CD4-positive, alpha-beta T cell (primary cell): Measurements from ENCODE around the gene NUBPL. TPM values are rescaled to one million over a fixed set of nuclear protein-coding genes. Genes with fewer than 3 reads are reported as not detected.

ENCODE experiments used
- ATAC-seq: fragments of 200-7000 bp; cut with Tn5 transposase; one replicate; pipeline ENCODE4 v1.10.0; 2022; ENCODE audit warnings: mild to moderate bottlenecking; ENCODE audit not compliant: poor library complexity
- CTCF ChIA-PET: fragments of 350-600 bp; sonication (Branson Sonifier 250); formaldehyde crosslinking; loops from one replicate; lab custom pipeline; 2021; ENCODE audit warnings: antibody characterized with exemption, inconsistent platforms; lab: Charles Lee
- POLR2A ChIA-PET: fragments of 350-600 bp; sonication (Branson Sonifier 250); formaldehyde crosslinking; loops from one replicate; lab custom pipeline; 2021; ENCODE audit warnings: antibody characterized with exemption, inconsistent platforms; lab: Charles Lee
- DNase-seq, 14 experiments: peaks; one replicate each; pipeline ENCODE4 v3.0.0-alpha.2; 2013 to 2020; ENCODE audit warnings: mixed read lengths in 2 of 14
- H3K27ac ChIP-seq, 2 donors: one replicate each; pipeline versions ENCODE4 v1.5.1 to v1.7.0; 2013; ENCODE audit warnings: low read length in 2 of 2, low read depth in 1 of 2, mild to moderate bottlenecking in 1 of 2
- H3K27me3 ChIP-seq, 2 experiments: 1 replicate in 1 of 2; 2 replicates in 1 of 2; pipeline versions ENCODE4 v1.6.1 to v1.7.0; 2013; ENCODE audit warnings: low read length in 2 of 2, control low read depth in 1 of 2, mild to moderate bottlenecking in 1 of 2, moderate library complexity in 1 of 2; ENCODE audit not compliant: insufficient read depth in 2 of 2, control insufficient read depth in 1 of 2
- H3K36me3 ChIP-seq: one replicate; pipeline ENCODE4 v1.6.1; 2013; ENCODE audit warnings: low read length, control low read depth; ENCODE audit not compliant: insufficient read depth
- H3K4me1 ChIP-seq: one replicate; pipeline ENCODE4 v1.6.1; 2013; ENCODE audit warnings: low read length, control low read depth; ENCODE audit not compliant: insufficient read depth
- H3K4me3 ChIP-seq: one replicate; pipeline ENCODE4 v1.5.1; 2013; ENCODE audit warnings: mild to moderate bottlenecking, low read length, moderate library complexity
- H3K9me3 ChIP-seq, 2 experiments: 1 replicate in 1 of 2; 2 replicates in 1 of 2; pipeline versions ENCODE4 v1.6.1 to v1.7.0; 2013; ENCODE audit warnings: low read length in 2 of 2, mild to moderate bottlenecking in 2 of 2, control low read depth in 1 of 2, moderate library complexity in 1 of 2; ENCODE audit not compliant: control insufficient read depth in 1 of 2, insufficient read depth in 1 of 2
- H3K27ac Mint-ChIP-seq: one replicate; pipeline ENCODE4 v1.8.0; 2020; ENCODE audit warnings: mixed read lengths
- H3K27me3 Mint-ChIP-seq: one replicate; pipeline ENCODE4 v1.8.0; 2021; ENCODE audit warnings: mixed read lengths
- H3K36me3 Mint-ChIP-seq: one replicate; pipeline ENCODE4 v1.8.0; 2021; ENCODE audit warnings: low read depth, mixed read lengths
- H3K4me1 Mint-ChIP-seq: one replicate; pipeline ENCODE4 v1.8.0; 2021; ENCODE audit warnings: low read depth, mixed read lengths
- H3K4me3 Mint-ChIP-seq: one replicate; pipeline ENCODE4 v1.8.0; 2020; ENCODE audit warnings: mild to moderate bottlenecking, mixed read lengths
- H3K9me3 Mint-ChIP-seq: one replicate; pipeline ENCODE4 v1.8.0; 2020; ENCODE audit warnings: mixed read lengths
- CTCF ChIP-seq: fragments of 200-600 bp; IDR thresholded peaks from one replicate; pipeline ENCODE4 v1.8.0; 2022; ENCODE audit warnings: antibody characterized with exemption, mild to moderate bottlenecking
- intact Hi-C, 2 experiments: fragments of 100-400 bp; cut with DNase I in 1 of 2; cut with micrococcal nuclease in 1 of 2; formaldehyde crosslinking; loops; one replicate each; pipeline versions ENCODE4 v1.15.1 to v1.9.0; 2023 to 2025; cut with DNase I, micrococcal nuclease
- total RNA-seq, 174 experiments: library from RNA in 2 of 174; stranded (reverse) in 2 of 174; gene quantifications; one replicate each; pipeline ENCODE4 v1.2.3 and lab custom pipeline; 2021 to 2026

Gene NUBPL
- total RNA-seq, 2 experiments from 2014 or later = 7.2 to 8.2 TPM

DNA sequence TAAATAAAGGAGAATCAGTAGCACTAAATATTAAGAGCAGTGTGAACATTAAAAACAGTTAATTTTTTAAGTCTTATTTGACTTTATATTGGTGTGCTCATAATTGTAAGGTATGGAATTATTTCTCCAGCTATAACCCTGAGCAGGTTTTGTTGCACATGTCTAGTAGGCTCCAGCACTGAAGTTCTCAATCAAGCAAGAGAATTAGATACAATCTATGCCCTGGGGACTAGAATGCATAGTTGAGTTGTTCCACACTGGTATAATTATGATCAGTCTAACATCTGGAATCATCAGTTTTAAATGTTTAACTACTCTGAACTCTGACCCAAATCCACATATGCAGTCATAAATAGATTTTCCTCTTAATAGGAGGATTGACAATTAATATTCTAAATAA, 258.1 kb downstream of the NUBPL start:
- H3K9me3 Mint-ChIP-seq = peaks cover 6% of the 10 kb centered on the region
- no peak overlapping the region for H3K27ac ChIP-seq
- no peaks in the 10 kb centered on the region for H3K27me3 ChIP-seq
- ChIA-PET CTCF (interaction anchor here (0.7 kb wide), 1 partner anchor 26 kb away, joined by 3 read pairs; no protein-coding TSS in a partner anchor), POLR2A (no interaction called here)
- ATAC-seq (no peak), DNase-seq (no peak)
- H3K27ac Mint-ChIP-seq = no peak overlapping the region
- H3K9me3 ChIP-seq = peaks cover 0 to 4% of the 10 kb centered on the region in 2 experiments
- intact Hi-C loops = no loop called here
- H3K36me3 Mint-ChIP-seq = peaks cover 40% of the 10 kb centered on the region
- no peak for TF ChIP-seq CTCF
- H3K4me1 ChIP-seq = no peaks in the 10 kb centered on the region
- H3K4me1 Mint-ChIP-seq = no peaks in the 10 kb centered on the region
- no peaks in the 10 kb centered on the region for H3K36me3 ChIP-seq
- H3K27me3 Mint-ChIP-seq = no peaks in the 10 kb centered on the region
- H3K4me3 Mint-ChIP-seq = no peak overlapping the region
- H3K4me3 ChIP-seq = no peak overlapping the region

DNA sequence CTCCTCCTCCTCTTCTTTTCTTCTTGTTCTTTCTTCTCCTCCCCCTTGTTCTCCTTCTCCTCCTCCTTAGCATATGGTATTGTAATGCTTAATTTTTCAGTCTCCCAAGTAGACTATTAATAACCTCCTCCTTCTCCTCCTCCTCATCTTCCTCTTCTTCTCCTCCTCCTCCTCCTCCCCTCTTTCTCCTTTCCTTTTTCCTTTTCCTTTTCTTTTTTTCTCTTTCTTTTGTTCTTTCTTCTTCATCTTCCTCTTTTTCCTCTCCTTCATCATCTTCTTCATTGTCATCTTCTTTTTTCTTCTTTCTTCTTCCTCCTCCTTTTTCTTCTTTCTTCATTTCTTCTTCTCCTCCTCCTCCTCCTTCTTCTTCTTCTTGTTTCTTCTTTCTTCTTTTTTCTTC, 264.3 kb downstream of the NUBPL start:
- DNase-seq (no peak), ATAC-seq (no peak)
- H3K27ac Mint-ChIP-seq = no peak overlapping the region
- H3K4me3 Mint-ChIP-seq = no peak overlapping the region
- Histone ChIP-seq H3K4me1 (no peaks in the 10 kb centered on the region), H3K27me3 (no peaks in the 10 kb centered on the region), H3K36me3 (no peaks in the 10 kb centered on the region), H3K27ac (no peak overlapping the region), H3K9me3 (no peaks in the 10 kb centered on the region), H3K4me3 (no peak overlapping the region)
- intact Hi-C loops = no loop called here
- no peaks in the 10 kb centered on the region for H3K27me3 Mint-ChIP-seq
- TF ChIP-seq CTCF = no peak
- POLR2A ChIA-PET = no interaction called here
- no peaks in the 10 kb centered on the region for H3K4me1 Mint-ChIP-seq
- CTCF ChIA-PET = no interaction called here
- no peaks in the 10 kb centered on the region for H3K9me3 Mint-ChIP-seq
- H3K36me3 Mint-ChIP-seq = peaks cover 33% of the 10 kb centered on the region

DNA sequence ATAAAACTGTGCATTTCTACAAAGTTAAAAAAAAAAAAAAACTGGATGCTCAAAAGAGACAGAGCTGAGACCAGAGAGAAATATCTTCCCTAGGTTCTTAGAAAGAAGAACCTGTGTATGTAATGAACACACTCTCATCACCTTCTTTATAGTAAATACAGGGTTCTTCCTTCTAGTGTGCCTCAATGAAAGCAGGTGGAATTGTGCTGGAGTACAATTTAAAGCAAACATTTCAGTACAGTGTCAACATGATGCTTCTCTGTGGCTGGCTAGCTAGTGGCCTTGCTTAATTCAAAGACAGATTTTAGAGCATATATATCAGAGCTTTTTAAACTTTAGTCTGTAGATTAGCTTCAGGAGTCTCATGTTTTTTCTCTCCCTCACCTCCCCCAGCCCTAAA, 266.1 kb downstream of the NUBPL start:
- Histone ChIP-seq H3K9me3 (no peaks in the 10 kb centered on the region), H3K4me1 (no peaks in the 10 kb centered on the region), H3K4me3 (no peak overlapping the region), H3K27ac (no peak overlapping the region), H3K36me3 (no peaks in the 10 kb centered on the region), H3K27me3 (no peaks in the 10 kb centered on the region)
- intact Hi-C loops = no loop called here
- Mint-ChIP-seq H3K9me3 (no peaks in the 10 kb centered on the region), H3K36me3 (peaks cover 45% of the 10 kb centered on the region), H3K27me3 (no peaks in the 10 kb centered on the region), H3K27ac (no peak overlapping the region), H3K4me3 (no peak overlapping the region), H3K4me1 (no peaks in the 10 kb centered on the region)
- no peak for TF ChIP-seq CTCF
- POLR2A ChIA-PET = no interaction called here
- no peak for DNase-seq
- no peak for ATAC-seq
- CTCF ChIA-PET = no interaction called here
